GM21447 (cell line): ENCODE data around the gene FOS.
A peak's percentile ranks its signal among the peaks of the same experiment; 100 is the strongest.
"Not testable (repeated sequence)": the region's sequence is repeated elsewhere in the genome, so short reads cannot be mapped to it uniquely, and the experiment has no call there.

Experiments used
- ATAC-seq: cut with Tn5 transposase; IDR thresholded peaks from one replicate; pipeline ENCODE4 v1.9.1; 2021; ENCODE audit not compliant: unreplicated experiment

Gene FOS

GRCh38 chr14:75275598-75275997 lies 3.0 kb upstream of the FOS start:
- no peak for ATAC-seq

- peak; percentile 32 for ATAC-seq
Observed at GRCh38 chr14:75277008-75277814, 1.4 kb upstream of the FOS start.

- peak; percentile 2 for ATAC-seq
Observed at GRCh38 chr14:75277815-75278421, 710 bp upstream of the FOS start.

- peak; percentile 15 for ATAC-seq
Observed at GRCh38 chr14:75279153-75279762, 630 bp downstream of the FOS start.

GRCh38 chr14:75279763-75280290 lies 1.2 kb downstream of the FOS start:
- no peak for ATAC-seq

- no peak for ATAC-seq
Observed at GRCh38 chr14:75280291-75280830, 1.7 kb downstream of the FOS start.

GRCh38 chr14:75280831-75281653 lies 2.4 kb downstream of the FOS start:
- ATAC-seq: no peak

- ATAC-seq: no peak
Observed at GRCh38 chr14:75281654-75282019, 3.0 kb downstream of the FOS start.

GRCh38 chr14:75282170-75282554 lies 3.5 kb downstream of the FOS start:
- no peak for ATAC-seq

- ATAC-seq: not testable (repeated sequence)
Observed at GRCh38 chr14:75282555-75283161, 4.0 kb downstream of the FOS start.

GRCh38 chr14:75283162-75283832 lies 4.7 kb downstream of the FOS start:
- ATAC-seq: no peak

GRCh38 chr14:75283833-75284563 lies 5.4 kb downstream of the FOS start:
- ATAC-seq: no peak

- ATAC-seq: no peak
Observed at GRCh38 chr14:75285331-75285730, 6.7 kb downstream of the FOS start.

- no peak for ATAC-seq
Observed at GRCh38 chr14:75286313-75286712, 7.7 kb downstream of the FOS start.

GRCh38 chr14:75289840-75290388 lies 11.3 kb downstream of the FOS start:
- no peak for ATAC-seq

GRCh38 chr14:75290851-75291250 lies 12.2 kb downstream of the FOS start:
- no peak for ATAC-seq

- ATAC-seq: no peak
Observed at GRCh38 chr14:75291331-75291730, 12.7 kb downstream of the FOS start.

GRCh38 chr14:75292101-75292563 lies 13.5 kb downstream of the FOS start:
- ATAC-seq: no peak

- ATAC-seq: no peak
Observed at GRCh38 chr14:75292886-75293285, 14.3 kb downstream of the FOS start.
